Measurements from ENCODE around the gene SSTR4. TPM values are rescaled to one million over a fixed set of nuclear protein-coding genes. Genes with fewer than 3 reads are reported as not detected.

The SSTR4 gene
- polyA plus RNA-seq, 3 donors: 0.07 TPM; not detected in 2

- 70 to 94% (median 79%) methylated on average over 4 of the region's 4 CpGs for WGBS, 3 donors
- no peak overlapping the region for H3K27ac ChIP-seq (ENCODE audit: low read depth, low read length)
Observed at GRCh38 chr20:23033918-23034317, 1.2 kb upstream of the SSTR4 start.

- no peak overlapping the region for H3K27ac ChIP-seq (ENCODE audit: low read depth, low read length)
- 90 to 94% (median 92%) methylated on average over 41 of the region's 41 CpGs for WGBS, 3 donors
Observed at GRCh38 chr20:23035731-23036130, 619 bp downstream of the SSTR4 start.

GRCh38 chr20:23036371-23036770 is 1.3 kb downstream of the SSTR4 start:
- 91 to 97% (median 97%) methylated on average over 11 of the region's 11 CpGs for WGBS, 3 donors

DNA sequence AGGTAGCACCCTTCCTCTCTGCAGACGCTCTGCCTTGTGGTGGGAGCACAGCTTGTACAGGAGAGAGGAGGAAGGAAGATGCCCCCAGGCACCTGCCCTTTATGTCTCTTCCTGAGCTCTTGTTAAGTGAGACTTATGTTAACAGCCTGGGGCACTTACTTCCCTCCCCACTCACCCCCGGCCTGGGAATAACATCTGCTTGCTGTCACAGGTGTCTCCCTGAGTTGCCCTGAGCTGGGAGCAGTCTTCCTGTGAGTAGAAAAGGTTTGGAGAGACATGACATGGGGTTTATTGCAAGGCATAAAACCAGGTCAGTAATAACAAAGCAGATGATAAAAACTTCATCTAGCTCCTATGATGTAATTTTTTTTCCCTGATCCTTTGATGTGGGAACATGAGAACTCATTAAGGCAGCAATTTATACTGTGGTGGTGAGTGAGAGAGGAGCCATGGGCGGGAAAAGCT is 1.9 kb downstream of the SSTR4 start:
- 11 to 51% (median 48%) methylated on average over 3 of the region's 3 CpGs for WGBS, 3 donors
- no peak overlapping the region for H3K27ac ChIP-seq (ENCODE audit: low read depth, low read length)

More at GRCh38 chr20:23036371-23036770, 1.3 kb downstream of the SSTR4 start:
- no peak overlapping the region for H3K27ac ChIP-seq (ENCODE audit: low read depth, low read length)

- 68 to 86% (median 84%) methylated on average over 5 of the region's 5 CpGs for WGBS, 3 donors
- H3K27ac ChIP-seq (ENCODE audit: low read depth, low read length): no peak overlapping the region
Observed at GRCh38 chr20:23039136-23039875, 4.2 kb downstream of the SSTR4 start.

DNA sequence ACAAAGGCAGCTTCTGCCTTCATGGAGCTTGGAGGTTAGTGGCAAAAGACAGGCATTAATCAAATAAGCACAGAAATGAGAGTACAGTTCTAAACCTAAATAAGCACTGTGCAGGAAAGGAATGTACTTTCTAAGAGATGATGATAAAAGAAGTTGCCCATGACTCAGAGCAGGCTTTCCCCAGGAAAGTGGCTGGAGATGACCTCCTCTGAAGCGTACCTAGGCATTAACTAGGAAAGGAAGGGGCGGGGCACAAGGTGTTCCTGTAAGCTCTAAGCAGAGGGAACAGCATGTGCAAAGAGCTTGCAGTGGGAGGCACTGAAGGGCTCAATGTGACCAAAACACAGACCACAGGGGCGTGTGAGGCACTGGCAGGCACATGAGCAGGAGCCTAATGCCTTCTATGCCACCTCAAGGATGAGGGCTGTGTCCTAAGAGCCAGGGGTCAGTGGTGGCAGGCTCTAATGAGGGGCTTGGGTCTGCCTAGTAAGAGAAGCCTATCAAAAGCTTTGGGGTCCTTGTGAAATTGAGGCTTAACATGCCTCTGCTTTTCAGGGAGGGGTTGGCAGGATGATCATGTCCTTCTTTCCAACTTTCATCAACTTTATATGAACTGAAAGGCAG is 4.9 kb downstream of the SSTR4 start:
- 46 to 73% (median 64%) methylated on average over 3 of the region's 3 CpGs for WGBS, 3 donors
- no peak overlapping the region for H3K27ac ChIP-seq (ENCODE audit: low read depth, low read length)

DNA sequence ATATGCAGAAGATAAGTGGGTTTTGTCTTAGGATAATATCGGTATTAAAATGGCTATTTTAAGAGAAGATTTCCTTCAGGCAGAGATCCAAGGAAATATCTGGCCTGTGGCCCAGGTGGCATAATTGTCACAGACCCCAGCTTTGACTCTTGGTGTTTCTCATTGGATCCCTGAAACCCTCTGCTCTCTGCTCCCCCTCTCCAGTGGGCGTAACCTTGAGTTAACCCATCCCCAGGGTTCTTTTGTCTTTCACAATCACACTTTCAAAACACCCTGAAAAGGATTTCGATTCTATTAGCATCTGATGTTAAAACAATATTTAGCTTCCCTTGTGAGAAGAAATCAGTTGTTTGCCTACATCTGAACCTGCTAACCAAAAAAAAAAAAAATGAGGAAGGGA is 7.2 kb downstream of the SSTR4 start:
- 35 to 54% (median 46%) methylated on average over 3 of the region's 3 CpGs for WGBS, 3 donors
- H3K27ac ChIP-seq (ENCODE audit: low read depth, low read length): no peak overlapping the region

- WGBS, 3 donors: 44 to 90% (median 79%) methylated on average over 6 of the region's 6 CpGs
Observed at GRCh38 chr20:23043376-23043775, 8.3 kb downstream of the SSTR4 start.

GRCh38 chr20:23046431-23046830 is 11.3 kb downstream of the SSTR4 start:
- no peak overlapping the region for H3K27ac ChIP-seq (ENCODE audit: low read depth, low read length)

More at GRCh38 chr20:23043376-23043775, 8.3 kb downstream of the SSTR4 start:
- no peak overlapping the region for H3K27ac ChIP-seq (ENCODE audit: low read depth, low read length)

DNA sequence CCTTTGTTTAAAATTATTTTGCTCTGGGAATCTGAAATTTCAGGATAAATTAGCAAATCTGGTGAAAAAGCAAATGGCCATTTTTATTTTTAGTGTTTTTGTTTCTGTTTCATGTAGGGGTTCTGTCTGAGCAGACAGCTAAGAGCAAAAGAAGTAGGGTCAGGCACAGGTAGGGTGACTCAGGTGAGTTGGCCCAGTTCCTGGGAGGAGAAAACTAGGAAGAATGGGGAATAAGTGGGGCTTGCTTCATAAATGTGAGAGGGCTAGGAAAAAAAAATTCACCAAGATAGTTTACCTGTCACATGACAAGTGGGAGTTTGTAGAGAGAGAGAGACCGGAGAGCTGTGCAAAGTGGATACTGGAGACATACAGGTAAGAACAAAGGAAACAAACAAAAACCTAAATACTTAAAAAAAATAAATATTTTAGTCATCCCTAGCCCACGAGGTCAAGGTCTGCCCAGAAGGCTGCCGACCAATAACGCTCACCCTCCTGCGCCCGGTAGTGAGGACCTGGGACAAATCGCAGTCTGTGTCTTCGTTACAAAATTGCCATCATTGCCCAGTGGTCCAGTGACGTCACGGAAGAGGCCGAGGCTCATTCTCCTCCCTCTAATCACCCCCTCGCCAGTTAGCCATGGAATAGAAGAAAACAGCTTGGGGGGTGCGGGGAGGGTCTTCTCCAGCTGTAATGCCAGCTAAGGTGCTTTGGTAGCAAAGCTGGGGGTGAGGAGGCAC is 12.1 kb downstream of the SSTR4 start:
- 52 to 63% (median 53%) methylated on average over 13 of the region's 13 CpGs for WGBS, 3 donors
- H3K27ac ChIP-seq (ENCODE audit: low read depth, low read length): no peak overlapping the region

DNA sequence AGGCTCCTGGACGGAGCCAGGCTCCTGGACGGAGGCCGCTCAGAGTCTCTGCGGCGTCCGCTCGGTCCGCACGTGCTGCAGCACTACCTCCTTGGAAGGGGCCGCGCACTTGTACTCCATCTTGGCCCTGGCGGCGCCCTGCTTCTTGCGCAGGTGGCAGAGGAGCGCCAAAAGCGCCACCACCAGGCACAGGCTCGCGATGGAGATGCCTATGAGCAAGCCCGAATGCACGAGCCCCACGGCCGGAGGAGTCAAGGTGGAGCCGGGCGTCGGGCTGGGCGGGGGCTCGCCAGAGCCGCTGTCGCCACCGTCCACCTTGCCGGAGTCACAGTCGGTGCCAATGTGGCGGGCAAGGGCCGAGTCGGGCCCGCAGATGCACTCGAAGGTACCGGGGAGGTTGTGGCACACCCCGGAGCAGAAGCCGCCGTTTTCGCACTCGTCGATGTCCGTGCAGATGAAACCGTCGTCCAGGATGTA is 12.7 kb downstream of the SSTR4 start:
- no peak overlapping the region for H3K27ac ChIP-seq (ENCODE audit: low read depth, low read length)
- 13 to 17% (median 16%) methylated on average over 42 to 47 of the region's 47 CpGs for WGBS, 3 donors

- WGBS, 3 donors: 3 to 4% (median 3%) methylated on average over 78 to 92 of the region's 92 CpGs
- peak overlapping the region; percentile 48 for H3K27ac ChIP-seq (ENCODE audit: low read depth, low read length)
Observed at GRCh38 chr20:23048283-23049200, 13.4 kb downstream of the SSTR4 start.

DNA sequence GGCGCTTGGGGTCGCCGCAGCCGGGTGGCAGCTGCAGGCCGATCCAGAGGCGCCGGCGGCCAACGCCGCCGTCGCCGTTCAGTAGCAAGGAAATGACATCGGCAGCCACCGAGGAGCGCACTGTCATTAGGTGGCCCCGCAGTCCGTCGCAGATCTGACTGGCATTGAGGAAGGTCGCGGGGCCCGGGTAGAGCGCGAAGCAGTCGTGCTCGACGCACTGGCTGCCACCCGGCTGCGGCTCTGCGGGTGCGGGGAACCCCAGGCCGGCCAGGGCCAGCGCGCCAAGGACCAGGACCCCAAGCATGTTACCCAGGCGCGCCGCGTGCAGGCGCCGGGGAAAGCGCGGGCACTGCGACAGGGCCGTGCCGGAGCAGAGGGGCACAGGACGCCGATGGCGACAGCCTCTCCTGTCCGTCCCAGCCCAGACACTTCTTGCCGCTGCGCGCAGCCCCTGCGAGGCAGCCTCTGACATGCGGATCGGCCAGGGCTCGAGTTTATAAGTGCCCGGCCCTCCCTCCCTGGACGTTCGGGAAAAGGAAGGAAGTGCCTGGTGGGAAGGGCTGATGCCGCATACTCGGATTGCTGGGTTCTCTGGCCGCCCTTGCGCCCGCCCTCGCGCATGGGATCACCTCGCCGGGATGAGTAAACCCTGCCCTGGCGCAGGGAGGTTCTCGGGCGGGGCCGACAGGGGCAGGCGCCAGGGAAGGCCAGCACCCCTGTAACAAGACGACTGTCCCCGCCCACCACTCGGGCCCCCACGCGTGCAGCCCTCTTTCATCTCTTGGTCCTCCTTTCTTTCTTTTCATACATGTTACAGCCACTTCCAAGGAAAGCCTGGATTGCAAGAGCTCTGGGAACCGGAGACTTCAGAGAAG is 14.3 kb downstream of the SSTR4 start, which contains the start of gene THBD:
THBD (minus strand) TSS at position 472 of the 875 bp plus-strand sequence; CDS start at position 304, 168 bp downstream.
- WGBS, 3 donors: 0 to 1% (median 1%) methylated on average over 71 to 79 of the region's 79 CpGs
- peak within 1 kb of the TSS; percentile 80 for H3K27ac ChIP-seq (ENCODE audit: low read depth, low read length)

DNA sequence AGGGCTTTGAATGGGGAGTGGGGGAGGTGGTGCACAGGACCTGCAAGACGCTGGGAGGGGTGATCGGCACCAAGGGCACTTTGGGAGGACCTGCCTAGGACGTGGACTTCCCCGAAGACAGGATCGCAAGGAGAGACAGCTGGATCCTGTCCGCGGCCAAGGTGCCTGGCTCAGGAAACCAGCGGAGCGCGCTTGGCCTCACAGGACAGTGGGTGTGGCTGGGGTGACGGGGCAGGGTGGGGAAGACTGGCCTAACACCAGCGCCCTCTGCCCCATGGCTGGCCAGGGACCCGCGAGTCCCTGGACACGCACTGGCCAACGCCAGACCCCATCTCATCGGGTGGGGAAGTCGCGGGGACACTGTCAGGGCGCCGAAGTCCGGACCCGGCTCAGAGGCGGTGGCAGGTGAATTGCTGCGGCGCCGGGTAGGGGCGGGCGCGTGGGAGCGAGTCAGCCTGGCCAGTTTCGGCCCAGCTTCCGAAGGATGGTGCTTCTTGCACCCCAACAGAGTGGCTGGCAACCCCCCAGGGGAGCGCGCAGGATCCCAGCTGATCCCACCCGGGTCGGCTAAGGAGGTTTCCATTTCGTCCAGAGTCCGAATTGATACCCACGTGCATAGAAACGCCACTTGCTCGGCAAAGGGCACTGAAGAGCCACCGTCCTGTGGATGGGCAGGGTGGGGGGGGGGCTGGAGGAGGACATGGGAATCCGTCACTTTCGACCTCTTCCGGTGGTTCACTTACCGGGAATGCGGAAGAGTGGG is 15.1 kb downstream of the SSTR4 start:
- peak overlapping the region; percentile 80 for H3K27ac ChIP-seq (ENCODE audit: low read depth, low read length)
- 0 to 1% (median 1%) methylated on average over 43 to 48 of the region's 48 CpGs for WGBS, 3 donors

GRCh38 chr20:23050847-23051627 is 15.9 kb downstream of the SSTR4 start:
- 4 to 14% (median 13%) methylated on average over 46 of the region's 46 CpGs for WGBS, 3 donors
- no peak overlapping the region for H3K27ac ChIP-seq (ENCODE audit: low read depth, low read length)

DNA sequence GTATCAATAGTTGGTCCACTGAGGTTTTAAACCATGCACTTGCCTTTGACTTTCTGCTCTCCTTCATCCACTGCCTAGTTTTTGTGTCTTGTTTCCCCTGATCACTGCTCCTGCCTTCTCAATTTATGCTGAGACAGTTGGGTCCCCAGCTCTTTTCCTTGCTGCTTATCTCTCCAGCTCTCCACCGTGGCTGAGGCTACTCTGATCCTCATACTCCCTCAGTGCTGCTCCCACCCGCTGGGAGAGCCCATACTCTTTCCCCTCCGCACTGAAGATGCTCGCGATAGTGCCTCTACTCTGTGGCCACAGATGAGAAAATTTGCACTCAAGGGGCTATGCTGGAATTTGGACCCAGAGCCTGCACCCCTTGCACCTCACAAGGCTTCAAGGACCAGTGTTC is 17.8 kb downstream of the SSTR4 start:
- 83 to 94% (median 89%) methylated on average over 5 of the region's 5 CpGs for WGBS, 3 donors
- no peak overlapping the region for H3K27ac ChIP-seq (ENCODE audit: low read depth, low read length)
